GM21528 (cell line): Measurements from ENCODE around the gene PRKAR2A.
"Not testable (repeated sequence)": the region's sequence is repeated elsewhere in the genome, so short reads cannot be mapped to it uniquely, and the experiment has no call there.

Experiments used
- ATAC-seq: cut with Tn5 transposase; IDR thresholded peaks from one replicate; pipeline ENCODE4 v1.9.1; 2021; ENCODE audit warnings: mild to moderate bottlenecking, moderate library complexity; ENCODE audit not compliant: unreplicated experiment, low FRiP score

The PRKAR2A gene

DNA sequence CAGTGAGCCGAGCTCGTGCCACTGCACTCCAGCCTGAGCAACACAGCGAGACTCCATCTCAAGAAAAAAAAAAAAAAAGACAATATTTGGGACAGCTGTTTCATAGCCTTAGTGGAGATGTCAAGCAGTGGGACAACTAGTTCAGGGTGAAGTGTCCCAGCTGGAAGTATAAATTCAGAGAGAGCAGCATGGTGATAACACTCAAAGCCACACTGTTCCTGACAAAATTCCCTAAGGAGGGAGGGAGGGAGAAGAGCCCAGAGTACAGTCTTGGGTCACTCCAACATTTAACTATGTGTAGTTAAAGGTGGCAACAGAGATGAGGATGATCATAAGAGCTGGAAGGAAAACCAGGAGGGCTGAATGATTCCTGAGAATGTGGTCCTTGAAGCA lies 109.5 kb downstream of the PRKAR2A start:
- no peak for ATAC-seq

DNA sequence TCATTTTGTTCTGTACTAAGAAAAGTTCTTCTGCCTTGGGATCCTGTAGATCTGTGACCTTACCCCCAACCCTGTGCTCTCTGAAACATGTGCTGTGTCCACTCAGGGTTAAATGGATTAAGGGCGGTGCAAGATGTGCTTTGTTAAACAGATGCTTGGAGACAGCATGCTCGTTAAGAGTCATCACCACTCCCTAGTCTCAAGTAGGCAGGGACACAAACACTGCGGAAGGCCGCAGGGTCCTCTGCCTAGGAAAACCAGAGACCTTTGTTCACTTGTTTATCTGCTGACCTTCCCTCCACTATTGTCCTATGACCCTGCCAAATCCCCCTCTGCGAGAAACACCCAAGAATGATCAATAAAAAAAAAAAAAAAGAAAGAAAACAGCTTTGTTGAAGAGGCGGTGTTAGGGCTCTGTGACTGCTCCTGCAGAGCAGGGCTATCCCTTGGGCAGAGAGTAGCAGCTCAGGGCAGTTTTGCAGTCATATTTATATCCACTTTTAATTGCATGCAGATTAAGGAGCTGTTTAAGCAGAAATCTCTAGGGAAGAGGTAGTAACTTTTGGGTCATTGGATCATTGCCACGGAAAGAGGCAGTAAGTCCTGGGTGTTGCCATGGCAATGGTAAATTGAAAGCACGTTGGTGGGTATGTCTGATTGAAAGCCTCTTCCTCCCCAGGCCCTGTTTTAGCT lies 112.5 kb downstream of the PRKAR2A start:
- ATAC-seq = not testable (repeated sequence)

DNA sequence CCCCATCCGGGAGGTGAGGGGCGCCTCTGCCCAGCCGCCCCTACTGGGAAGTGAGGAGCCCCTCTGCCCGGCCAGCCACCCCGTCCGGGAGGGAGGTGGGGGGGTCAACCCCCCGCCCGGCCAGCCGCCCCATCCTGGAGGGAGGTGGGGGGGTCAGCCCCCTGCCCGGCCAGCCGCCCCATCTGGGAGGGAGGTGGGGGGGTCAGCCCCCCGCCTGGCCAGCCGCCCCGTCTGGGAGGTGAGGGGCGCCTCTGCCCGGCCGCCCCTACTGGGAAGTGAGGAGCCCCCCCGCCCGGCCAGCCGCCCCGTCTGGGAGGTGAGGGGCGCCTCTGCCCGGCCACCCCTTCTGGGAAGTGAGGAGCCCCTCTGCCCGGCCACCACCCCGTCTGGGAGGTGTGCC lies 113.1 kb downstream of the PRKAR2A start:
- ATAC-seq = not testable (repeated sequence)

DNA sequence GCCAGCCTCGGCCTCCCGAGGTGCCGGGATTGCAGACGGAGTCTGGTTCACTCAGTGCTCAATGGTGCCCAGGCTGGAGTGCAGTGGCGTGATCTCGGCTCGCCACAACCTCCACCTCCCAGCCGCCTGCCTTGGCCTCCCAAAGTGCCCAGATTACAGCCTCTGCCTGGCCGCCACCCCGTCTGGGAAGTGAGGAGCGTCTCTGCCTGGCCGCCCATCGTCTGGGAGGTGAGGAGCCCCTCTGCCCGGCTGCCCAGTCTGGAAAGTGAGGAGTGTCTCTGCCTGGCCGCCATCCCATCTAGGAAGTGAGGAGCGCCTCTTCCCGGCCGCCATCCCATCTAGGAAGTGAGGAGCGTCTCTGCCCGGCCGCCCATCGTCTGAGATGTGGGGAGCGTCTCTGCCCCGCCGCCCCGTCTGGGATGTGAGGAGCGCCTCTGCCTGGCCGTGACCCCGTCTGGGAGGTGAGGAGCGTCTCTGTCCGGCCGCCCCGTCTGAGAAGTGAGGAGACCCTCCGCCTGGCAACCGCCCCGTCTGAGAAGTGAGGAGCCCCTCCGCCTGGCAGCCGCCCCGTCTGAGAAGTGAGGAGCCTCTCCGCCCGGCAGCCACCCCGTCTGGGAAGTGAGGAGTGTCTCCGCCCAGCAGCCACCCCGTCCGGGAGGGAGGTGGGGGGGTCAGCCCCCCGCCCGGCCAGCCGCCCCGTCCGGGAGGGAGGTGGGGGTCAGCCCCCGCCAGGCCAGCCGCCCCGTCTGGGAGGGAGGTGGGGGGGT lies 113.7 kb downstream of the PRKAR2A start:
- not testable (repeated sequence) for ATAC-seq

GRCh38 chr3:48727511-48727910 lies 120.2 kb downstream of the PRKAR2A start:
- ATAC-seq = no peak

GRCh38 chr3:48725185-48725855 lies 122.4 kb downstream of the PRKAR2A start:
- ATAC-seq = not testable (repeated sequence)

DNA sequence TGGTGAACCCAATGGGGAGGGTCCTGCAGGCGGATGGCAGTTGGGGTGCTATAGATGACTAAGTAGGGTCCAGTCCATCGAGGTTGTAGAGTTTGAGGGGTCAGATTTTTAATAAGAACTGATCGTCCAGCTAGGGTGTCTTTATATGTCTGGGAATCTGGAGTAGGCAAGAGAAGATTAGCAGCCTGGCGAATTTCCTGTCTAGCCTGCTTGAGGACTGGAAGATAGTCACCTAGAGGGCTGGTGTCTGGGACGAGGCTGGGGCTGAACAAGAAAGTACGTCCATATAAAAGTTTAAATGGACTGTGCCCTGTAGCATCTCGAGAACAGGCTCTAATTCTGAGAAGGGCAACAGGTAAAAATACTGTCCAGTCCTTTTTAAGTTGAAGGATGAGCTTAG lies 123.9 kb downstream of the PRKAR2A start:
- no peak for ATAC-seq

DNA sequence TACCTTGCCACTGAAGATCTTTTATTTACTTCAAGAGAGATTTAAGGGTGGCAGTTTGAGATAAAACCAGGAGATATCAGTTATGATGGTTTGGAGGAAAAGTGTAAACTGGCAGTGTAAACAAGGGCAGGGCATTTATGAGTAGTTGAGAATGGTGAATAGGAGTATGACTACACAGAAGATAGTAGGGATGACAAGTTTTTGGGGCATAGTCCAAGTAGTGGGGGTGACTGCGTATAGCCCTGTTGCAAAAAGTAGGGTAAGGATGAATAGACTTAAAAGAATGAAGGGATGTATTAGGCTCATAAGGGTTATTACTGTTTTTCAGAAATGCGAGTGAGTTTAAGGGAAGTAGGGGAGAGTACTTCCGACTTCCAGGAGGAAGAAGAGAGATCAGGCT lies 124.4 kb downstream of the PRKAR2A start:
- not testable (repeated sequence) for ATAC-seq

GRCh38 chr3:48716982-48717746 lies 130.5 kb downstream of the PRKAR2A start, which contains the start of gene IP6K2:
IP6K2 (minus strand) TSS chr3:48717221; CDS start chr3:48695291, 21,930 bp downstream.
- peak; percentile 97 for ATAC-seq

- ATAC-seq = no peak
Observed at GRCh38 chr3:48716508-48716981, 131.1 kb downstream of the PRKAR2A start.

DNA sequence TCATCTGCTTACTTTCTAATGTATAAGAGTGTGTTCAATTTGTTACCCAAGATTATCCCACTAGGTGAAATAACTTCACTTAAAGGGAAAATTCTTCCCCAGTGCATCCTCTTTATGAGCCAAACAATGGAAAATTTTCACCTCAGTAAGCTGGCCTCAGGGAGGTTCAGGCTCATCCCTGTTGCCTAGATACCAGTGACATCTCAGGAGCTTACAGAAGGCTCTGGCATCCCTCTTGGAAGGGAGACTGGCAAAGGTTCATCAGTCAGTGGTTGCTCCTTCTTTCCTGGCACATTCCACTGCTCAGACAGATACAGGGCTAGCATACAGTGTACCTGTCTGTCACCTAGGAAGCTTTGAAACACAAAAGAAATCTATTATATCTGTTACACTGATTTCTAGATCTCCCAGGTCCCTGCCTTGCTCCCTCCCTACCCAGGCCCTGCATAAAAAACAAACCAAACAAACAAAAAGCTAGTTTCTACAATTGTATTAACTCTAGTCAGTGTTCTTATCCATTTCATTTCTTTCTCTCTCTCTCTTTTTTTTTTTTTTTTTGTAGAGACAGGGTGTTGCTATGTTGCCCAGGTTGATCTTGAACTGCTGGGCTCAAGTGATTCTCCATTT lies 132.4 kb downstream of the PRKAR2A start:
- no peak for ATAC-seq

- ATAC-seq = no peak
Observed at GRCh38 chr3:48711727-48712126, 135.9 kb downstream of the PRKAR2A start.

DNA sequence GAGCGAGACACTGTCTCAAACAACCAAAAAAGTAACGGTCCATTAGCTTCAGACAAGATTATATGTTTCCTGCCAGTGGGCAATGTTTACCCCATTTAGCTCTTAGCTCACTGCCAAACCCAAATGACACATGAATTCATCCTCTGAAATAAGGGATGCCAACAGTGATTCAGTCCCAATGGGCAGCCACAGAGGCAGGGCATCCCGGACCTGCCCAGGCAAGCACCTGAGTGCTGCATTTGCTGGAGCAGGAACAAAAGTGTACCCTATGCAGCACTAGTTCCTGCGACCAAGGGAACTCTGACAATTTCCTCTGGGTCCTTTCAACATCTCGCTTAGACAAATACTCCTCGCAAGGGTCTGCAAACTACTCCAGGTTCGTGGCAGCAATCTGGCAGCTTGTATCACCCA lies 138.6 kb downstream of the PRKAR2A start:
- ATAC-seq = no peak

GRCh38 chr3:48708481-48708889 lies 139.2 kb downstream of the PRKAR2A start:
- ATAC-seq = no peak

DNA sequence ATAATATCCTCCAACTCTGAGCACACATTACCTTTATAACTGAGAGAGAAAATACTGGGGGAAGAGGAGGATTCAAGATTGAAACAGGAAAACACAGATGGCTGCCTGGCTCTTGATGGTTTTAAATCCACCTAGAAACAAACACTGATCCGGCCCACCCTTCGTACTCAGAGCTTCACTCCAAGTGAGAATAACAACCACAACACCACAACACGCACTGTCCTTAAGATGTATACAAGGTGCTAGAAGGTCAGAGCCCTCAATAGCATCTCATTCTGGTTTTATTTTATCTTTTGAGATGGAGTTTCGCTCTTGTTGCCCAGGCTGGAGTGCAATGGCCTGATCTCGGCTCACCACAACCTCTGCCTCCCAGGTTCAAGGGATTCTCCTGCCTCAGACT lies 140.5 kb downstream of the PRKAR2A start:
- no peak for ATAC-seq

DNA sequence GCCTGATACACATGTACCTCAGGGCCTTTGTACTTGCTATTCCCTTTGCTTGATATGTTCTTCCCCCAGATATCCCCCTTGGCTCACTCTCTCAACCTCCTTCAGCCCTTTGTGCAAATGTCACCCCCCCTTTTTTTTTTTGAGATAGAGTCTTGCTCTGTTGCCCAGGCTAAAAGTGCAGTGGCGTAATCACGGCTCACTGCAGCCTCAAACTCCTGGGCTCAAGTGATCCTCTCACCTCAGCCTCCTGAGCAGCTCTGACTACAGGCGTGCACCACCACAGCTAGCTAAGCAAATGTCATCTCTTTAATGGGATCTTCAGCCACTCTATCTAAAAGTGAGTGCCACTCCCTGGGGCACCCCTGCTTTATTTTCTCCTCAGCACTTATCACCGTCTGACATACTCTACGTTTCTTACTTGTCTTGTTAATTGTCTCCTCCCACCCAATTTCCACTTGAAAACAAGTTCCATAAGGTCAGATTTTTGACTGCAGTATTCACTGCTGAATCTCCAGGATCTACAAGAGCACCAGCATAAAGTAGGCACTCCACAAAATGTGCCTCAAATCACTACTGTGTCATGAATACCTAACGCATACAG lies 145.3 kb downstream of the PRKAR2A start:
- no peak for ATAC-seq

- ATAC-seq = no peak
Observed at GRCh38 chr3:48700731-48701405, 146.8 kb downstream of the PRKAR2A start.

DNA sequence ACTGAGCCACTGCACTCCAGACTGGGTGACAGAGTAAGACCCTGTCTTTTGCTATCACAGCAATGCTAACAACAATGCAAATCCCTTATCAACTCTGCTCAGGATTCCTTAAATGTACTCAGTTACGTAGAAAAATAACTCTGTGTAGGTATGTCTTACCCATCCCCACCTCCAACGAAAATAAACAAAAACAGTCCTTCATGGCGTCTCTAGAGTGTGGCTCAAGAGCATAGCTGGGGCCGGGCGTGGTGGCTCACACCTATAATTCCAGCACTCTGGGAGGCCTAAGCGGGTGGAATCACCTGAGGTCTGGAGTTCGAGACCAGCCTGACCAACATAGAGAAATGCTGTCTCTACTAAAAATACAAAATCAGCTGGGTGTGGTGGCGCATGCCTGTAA lies 148.8 kb downstream of the PRKAR2A start:
- ATAC-seq = no peak

DNA sequence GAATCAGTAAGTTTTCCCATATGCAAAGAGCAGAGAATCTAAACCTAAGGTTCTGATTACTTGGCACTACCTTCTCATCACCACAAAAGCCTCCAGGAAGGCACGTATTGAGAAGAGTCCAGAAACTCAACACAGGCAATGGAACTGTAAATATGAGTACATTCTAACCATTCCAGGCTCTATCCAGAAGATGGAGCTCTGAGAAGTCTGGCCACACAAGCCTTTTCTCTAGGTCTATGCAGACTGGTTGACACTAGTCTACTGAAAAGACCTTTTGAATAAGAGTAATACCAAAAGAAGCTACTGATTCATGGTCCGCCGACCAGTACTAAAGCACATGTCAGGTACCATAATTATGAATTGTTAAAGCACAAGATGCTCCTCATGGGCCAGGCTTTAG lies 149.7 kb downstream of the PRKAR2A start:
- no peak for ATAC-seq
